KOPT-K1 (cell line): ENCODE results near the gene NR4A2.

Source experiments
- H3K27ac ChIP-seq: fragments of 200-600 bp; sonication (generic); 2 replicates; pipeline ENCODE4 v1.5.1; 2016; ENCODE audit warnings: antibody characterized with exemption, mild to moderate bottlenecking, low read depth, low read length; ENCODE audit not compliant: poor library complexity, severe bottlenecking
- H3K36me3 ChIP-seq: fragments of 200-600 bp; sonication (generic); 2 replicates; pipeline ENCODE4 v1.5.1; 2017; ENCODE audit warnings: antibody characterized with exemption, mild to moderate bottlenecking, low read length, moderate library complexity; ENCODE audit not compliant: insufficient read depth
- H3K9me3 ChIP-seq: fragments of 200-600 bp; sonication (generic); 2 replicates; pipeline ENCODE4 v1.5.1; 2017; ENCODE audit warnings: antibody characterized with exemption, low read length, mild to moderate bottlenecking; ENCODE audit not compliant: insufficient read depth, poor library complexity, severe bottlenecking

NR4A2 gene

DNA sequence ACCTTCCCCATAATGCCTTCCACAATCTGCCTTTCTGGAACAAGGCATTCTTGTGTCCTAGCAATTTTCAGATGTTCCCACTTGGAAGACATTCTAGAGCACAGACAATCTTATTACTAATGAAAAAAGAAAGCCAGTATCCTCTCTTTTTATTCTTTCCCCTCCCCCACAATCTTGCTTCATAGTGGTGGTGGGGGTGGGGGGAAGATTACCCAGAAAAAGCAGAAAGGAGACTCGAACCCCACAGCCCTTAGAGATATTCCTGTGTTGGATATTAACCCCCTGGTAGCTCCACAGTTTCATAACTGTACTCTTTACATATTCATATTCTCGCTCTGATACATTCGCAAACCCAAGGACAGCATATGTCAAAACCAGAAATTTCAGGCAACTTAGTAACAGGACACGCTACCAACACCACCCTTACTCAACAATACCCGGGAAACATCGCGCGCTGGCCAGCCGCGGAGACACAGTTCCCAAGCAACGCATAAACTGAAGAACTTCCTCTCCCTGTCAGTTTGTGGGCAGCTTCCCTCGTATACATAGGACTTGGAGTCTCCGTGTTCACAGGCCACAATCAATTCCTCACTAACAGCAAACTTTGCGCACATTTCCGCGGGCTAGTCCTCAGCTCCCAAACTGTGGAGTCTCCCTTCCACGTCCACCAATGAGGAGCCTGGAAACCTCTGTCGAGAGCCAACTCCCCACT, 793 bp downstream of the NR4A2 start:
- no peak overlapping the region for H3K27ac ChIP-seq
- no peaks in the 10 kb centered on the region for H3K36me3 ChIP-seq
- peaks cover 33% of the 10 kb centered on the region for H3K9me3 ChIP-seq

DNA sequence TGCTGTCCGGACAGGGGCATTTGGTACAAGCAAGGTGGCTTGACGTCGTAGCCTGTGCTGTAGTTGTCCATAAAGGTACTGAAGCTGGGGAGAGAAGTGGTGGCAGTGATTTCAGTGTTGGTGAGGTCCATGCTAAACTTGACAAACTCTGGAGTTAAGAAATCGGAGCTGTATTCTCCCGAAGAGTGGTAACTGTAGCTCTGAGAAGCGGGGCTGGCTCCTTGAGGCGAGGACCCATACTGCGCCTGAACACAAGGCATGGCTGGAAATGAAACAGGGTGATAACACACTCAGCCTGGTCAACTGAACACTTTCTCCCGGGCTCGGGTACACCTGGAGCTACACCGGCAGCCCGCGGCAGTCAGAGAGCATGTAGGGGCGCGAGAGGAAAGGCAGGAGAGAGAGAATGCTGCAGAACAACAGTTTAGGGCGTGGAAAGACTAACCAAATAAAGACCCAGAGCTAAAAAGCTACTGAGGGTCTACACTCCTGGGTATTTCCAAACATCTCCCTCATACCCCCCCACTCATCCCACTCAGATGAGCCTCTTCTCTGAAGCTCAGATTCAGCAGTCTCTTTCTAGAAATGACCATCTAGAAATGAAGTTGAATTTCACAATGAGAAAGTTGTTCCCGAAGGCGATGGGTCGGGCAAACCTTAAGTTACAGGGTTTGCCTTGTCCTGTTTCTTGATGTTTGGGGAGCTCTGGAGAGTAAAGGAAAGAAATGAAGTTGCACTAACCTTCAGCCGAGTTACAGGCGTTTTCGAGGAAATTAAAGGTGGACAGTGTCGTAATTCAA, 2.4 kb downstream of the NR4A2 start:
- no peaks in the 10 kb centered on the region for H3K36me3 ChIP-seq
- no peak overlapping the region for H3K27ac ChIP-seq
- peaks cover 33% of the 10 kb centered on the region for H3K9me3 ChIP-seq

DNA sequence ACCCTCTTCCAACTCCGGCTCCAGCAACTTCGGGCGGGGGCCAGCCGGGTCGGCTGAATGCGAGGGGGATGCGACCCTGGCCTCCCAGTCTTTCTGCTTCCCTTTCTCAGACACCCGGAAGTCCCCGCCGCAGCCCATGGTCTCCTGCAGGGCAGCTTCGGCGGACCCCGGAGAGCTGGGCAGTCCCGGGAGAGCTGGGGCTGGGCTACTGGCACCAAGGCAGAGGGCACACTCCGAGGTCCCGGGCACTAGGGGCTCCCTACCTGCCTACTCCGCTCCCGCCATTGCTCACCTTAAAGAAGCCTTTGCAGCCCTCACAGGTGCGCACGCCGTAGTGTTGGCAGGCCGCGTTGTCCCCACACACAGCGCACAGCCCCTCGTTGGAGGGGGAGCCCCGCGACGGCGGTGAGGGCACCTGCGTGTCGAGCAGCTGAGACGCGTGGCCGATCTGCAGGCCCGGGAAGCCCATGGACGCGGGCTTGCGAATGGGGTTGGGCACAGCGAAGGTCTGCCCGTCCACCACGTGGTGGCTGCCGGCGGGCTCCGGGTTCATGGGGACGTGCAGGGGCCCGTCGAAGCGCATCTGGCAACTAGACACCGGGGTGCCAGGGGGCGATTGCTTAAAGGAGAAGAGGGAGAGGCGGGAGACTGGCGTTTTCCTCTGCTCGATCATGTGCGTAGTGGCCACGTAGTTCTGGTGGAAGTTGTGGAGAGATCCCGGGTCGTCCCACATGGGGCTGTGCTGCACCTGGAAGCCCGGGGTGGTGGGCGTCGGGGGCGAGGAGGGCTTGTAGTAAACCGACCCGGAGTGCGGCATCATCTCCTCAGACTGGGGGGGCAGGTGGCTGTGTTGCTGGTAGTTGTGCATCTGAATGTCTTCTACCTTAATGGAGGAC, 3.2 kb downstream of the NR4A2 start:
- Histone ChIP-seq H3K36me3 (no peaks in the 10 kb centered on the region), H3K27ac (no peak overlapping the region), H3K9me3 (peaks cover 33% of the 10 kb centered on the region)

DNA sequence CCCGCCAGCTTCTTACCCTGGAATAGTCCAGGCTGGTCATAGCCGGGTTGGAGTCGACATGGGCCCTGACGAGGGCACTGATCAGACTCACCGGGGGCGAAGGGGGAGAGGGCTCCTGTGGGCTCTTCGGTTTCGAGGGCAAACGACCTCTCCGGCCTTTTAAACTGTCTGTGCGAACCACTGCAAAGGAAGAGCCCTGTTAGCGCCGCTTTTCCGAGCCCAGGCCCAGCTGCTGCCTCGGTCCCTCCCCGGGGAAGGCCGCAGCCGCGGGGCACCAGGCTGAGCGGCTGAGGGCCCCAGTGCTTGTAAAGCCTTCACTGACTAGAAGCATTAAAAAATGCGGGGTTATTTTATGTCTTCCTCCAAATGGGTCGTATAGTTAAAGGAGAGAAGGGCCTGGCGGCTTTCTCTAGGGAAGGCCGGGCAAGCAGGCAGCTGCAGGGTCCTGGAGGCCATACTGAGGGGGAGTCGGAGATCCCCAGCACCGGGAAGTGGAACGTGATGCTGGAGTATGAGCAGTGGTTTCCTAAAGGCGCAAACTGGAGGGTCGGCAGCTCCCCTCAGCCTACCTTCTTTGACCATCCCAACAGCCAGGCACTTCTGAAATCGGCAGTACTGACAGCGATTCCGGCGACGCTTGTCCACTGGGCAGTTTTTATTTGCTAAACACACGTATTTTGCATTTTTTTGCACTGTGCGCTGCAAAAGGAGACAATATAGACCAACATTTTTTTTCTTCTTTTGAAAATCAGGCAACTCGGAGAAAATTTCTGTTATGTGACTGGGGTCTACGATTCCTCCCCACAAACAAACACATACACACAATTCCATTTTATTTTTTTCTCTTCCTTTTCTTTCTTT, 4.5 kb downstream of the NR4A2 start:
- H3K27ac ChIP-seq = no peak overlapping the region
- no peaks in the 10 kb centered on the region for H3K36me3 ChIP-seq
- H3K9me3 ChIP-seq = peaks cover 34% of the 10 kb centered on the region

DNA sequence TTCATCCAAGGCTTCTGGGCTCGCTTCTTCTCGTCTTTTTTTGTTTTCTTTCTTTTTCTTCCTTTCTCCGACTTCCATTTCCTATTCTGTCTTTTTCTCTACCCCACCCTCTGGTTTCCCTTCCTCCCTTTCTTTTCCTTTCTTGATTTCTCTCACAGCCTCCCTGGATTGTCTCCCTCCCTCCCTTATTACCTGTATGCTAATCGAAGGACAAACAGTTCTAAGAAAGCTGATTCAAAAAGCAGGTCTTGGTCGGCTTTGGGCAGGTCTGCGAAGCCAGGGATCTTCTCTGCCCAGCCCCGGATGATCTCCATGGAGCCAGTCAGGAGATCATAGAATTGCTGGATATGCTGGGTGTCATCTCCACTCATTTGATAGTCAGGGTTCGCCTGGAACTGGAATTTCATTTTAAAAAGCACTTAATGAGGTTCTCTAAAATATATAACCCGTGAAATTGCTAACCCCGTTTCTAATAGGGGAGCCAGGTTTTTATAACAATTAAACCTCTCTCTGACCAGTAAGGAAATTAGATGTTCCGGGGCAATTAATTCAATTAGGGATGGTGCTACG, 5.9 kb downstream of the NR4A2 start:
- Histone ChIP-seq H3K9me3 (peaks cover 48% of the 10 kb centered on the region), H3K27ac (no peak overlapping the region), H3K36me3 (no peaks in the 10 kb centered on the region)

DNA sequence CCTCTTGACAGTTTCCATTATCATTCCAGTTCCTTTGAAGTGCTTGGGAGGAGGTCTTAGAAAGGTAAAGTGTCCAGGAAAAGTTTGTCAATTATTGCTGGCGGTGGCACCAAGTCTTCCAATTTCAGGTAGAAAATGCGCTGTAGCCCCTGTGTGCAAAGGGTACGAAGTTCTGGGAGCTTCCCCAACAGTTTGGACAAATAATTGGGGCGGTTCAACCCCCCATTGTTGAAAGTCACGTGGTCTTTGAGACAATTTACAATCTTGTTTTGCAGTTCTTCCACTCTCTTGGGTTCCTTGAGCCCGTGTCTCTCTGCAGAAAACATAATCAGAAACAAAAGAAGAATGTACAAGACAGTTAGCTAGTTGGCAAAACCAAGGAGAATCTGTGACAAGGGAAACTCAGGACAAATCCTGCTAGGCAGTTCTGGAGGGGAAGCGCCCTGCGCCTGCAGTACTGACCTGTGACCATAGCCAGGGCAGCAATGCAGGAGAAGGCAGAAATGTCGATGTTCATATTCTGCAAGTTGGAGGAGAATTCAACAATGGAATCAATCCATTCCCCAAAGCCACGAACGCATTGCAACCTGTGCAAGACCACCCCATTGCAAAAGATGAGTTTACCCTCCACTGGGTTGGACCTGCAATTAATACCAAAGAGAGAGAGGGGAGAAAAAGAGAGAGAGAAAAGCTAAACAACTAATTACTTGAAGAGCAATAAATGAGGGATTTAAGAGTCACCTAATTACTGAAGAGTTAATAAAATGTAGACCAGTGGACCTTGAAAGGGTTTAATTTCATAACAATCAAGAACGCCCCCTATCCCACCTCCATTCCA, 6.6 kb downstream of the NR4A2 start:
- no peak overlapping the region for H3K27ac ChIP-seq
- H3K9me3 ChIP-seq = peaks cover 50% of the 10 kb centered on the region
- H3K36me3 ChIP-seq = no peaks in the 10 kb centered on the region

DNA sequence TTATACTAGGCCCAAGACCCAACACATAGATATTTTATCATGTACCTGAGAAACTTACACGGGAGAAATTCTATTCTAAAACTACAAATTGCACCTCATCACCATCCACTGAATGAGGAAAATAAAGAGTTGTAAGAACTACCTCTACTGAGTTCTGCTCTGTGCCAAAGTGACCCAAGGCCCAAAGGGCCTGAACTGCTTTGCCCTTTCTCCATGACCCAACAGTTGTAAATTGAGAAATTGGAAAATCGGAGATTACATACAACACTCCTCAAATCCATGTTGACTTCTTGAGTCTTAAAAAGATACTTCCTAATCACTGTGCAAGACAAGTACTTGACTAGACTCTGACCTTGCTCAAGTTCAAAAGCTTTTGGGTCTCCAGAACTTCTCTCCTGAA, 8.8 kb downstream of the NR4A2 start:
- Histone ChIP-seq H3K9me3 (peaks cover 29% of the 10 kb centered on the region), H3K27ac (no peak overlapping the region), H3K36me3 (no peaks in the 10 kb centered on the region)

DNA sequence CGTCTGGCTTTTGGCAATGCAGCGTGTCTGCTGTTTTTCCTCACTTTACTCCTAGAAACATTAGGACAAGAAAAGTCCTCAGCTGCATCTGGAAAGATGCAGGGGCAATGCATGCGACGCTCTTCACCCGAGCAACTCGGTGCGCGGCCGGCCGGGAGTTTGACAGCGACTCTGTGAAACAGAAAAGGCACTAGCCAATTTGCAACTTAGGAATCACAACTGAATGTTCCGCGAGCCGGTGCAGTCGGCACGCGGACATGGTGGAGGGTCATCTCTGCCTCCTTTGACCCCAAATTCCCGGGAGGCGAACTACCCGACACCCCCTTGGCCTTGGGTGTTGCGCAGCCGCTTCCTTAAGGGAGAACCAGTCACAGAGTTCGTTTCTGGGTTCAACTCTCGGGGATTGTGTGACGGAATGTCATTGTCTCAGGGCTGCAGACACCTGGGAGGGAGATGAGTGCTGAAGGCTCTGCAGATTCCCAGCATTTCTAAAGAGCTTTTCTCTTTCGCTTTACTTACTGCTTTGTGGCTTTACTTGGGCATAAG, 9.8 kb downstream of the NR4A2 start:
- peaks cover 22% of the 10 kb centered on the region for H3K9me3 ChIP-seq
- no peak overlapping the region for H3K27ac ChIP-seq
- no peaks in the 10 kb centered on the region for H3K36me3 ChIP-seq

DNA sequence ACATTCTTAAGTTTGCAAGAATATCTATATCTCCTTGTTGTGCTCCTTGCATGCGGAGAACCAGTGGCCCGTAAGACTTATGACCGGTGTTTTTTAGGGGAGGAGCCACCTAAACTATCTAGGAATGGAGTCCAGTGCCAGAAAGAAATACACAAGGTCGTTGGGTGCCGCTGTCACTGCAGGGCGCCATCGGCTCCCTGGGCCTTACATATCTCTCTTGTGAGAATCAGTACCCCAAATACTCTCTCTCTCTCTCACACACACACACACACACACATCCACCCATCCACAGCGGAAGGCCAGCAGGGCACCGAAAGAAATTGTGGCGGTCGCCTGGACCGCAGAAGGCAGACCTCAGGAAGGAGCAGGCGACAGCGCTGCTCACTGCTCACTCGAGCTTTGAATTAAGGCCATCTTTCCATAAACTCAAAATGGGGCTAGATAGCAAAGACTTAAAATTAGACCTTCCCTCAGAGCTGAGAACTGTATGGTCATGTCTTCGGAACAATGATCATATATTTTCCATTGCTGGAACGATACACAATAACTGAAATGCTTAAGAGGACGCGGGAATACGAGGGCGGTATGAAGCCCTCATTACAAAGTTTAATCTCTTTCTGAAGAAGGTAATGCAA, 10.4 kb downstream of the NR4A2 start:
- Histone ChIP-seq H3K9me3 (peaks cover 22% of the 10 kb centered on the region), H3K27ac (no peak overlapping the region), H3K36me3 (no peaks in the 10 kb centered on the region)

DNA sequence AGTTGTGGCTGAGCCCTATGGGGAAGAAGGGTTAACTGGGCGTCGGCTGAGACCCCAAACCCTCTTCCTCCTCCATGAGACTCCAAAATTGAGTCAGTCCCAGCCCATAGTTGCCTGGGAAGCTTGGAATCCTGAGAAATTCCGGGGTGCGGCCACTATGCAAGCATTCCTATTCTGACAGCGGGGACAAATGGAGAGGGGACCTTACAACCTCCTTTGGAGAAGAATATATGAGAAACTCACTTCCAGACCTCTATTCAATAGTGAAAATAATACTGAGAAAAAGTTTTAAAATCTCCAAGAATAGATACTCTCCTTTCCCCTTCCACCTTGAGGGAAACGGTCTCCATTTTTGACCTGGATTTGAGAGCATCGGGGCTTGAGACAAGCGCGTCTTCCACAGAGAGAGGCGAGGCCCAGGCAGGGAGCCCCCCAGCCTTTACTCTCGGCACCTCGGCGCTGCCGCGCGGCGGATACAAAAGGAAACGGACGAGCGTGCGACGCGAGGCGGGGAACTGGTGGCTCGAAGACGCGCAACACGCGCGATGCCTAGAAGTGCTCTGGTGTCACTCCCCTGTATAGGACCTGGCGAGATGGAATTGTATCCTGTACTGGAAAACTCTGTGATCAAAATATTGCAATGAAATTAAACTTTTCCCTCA, 11.1 kb downstream of the NR4A2 start:
- peaks cover 22% of the 10 kb centered on the region for H3K9me3 ChIP-seq
- no peak overlapping the region for H3K27ac ChIP-seq
- H3K36me3 ChIP-seq = no peaks in the 10 kb centered on the region

DNA sequence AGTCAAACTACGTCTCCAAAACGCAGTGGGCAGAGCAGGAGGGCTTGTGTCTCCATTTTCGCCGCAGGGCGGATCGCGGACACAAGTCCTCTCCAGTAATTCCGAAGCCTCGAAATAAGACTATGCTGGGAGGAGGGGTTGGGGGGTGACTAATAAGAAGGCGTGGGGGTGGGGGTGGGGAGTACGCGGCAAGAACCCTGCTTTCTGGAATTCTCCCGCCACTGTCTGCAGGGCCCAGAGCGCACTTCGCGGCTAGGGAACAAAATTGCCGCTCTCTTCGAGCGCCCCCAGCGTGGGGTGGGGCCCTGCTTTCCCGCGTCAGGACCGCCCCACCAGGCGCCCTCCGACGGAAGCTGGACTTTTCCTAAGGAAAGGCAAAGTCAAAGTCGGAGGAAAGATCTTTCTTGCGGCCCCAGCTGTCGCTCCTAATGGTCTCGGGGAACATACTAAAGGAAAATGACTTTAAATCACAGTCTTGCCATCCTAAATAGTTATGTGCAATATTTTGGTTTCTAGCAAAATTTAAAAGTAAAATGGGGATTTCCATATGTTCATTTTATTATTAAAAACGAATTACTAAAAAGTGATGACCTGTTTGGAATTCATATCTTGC, 11.9 kb downstream of the NR4A2 start:
- H3K36me3 ChIP-seq = no peaks in the 10 kb centered on the region
- no peak overlapping the region for H3K27ac ChIP-seq
- H3K9me3 ChIP-seq = peaks cover 22% of the 10 kb centered on the region

DNA sequence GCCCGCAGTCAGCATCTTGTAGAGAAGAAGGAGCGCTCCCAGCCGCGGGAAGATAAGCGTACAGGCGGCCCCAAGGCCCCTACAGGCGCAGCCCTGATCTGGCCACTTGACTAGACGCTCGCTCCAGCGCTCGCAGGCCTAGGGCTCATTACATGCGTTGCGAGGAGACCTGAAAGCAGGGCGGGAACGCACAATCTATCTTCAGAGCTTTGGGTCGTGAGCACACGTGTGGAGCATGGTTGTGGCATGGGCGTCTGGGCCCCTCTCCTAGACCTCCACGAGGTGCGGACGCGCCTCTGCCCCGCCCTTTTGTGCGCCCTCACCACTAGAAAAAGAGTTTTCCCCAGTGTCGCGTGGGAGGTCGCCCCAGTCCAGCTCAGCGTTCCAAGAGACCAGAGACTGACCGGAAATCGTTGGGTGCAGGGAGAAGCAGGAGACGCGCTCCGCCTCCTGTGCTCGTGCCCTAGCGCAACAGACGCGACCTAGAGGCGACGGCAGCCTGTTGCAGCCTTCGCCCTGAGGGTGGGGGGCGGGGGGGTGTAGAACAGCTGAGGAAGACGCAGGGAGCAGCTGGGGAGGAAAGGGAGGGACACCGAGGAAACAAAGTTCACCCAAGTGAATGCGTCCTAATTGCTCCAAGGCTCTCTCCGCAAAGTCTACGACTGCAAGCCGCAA, 12.6 kb downstream of the NR4A2 start:
- H3K9me3 ChIP-seq = peaks cover 22% of the 10 kb centered on the region
- H3K27ac ChIP-seq = no peak overlapping the region
- no peaks in the 10 kb centered on the region for H3K36me3 ChIP-seq
